ENCODE measurements around the gene CALM3. TPM values are rescaled to one million over a fixed set of nuclear protein-coding genes. Genes with fewer than 3 reads are reported as not detected.

Gene CALM3
- total RNA-seq, 4 donors from 2014 or later = 54.6 to 72.8 (median 63.1) TPM

DNA sequence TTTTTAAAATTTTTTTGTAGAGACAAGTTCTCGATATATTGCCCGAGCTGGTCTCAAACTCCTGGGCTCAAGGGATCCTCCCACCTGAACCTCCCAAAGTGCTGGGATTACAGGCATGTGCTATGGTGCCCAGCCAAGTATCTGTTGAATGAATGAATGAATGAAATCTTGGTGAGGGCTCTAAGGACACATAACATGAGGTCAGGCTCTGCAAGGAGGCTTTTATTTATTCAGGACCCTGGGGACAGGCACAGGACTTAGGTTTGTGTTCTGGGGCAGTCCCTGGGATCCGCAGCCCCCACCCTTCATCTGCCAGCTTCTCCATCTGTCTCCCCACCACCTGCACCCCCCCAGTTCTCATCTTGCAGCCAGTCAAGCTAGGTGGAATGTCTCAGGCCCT, 19.1 kb downstream of the CALM3 start:
- H3K4me3 ChIP-seq (ENCODE audit: low read depth, poor library complexity, severe bottlenecking) = no peak overlapping the region
- DNase-seq (ENCODE audit: low spot score in 2 of 2) = no peak
- WGBS, 2 donors = 79 to 84% methylated on average over 3 of the region's 3 CpGs
- TF ChIP-seq, protein P1, sequence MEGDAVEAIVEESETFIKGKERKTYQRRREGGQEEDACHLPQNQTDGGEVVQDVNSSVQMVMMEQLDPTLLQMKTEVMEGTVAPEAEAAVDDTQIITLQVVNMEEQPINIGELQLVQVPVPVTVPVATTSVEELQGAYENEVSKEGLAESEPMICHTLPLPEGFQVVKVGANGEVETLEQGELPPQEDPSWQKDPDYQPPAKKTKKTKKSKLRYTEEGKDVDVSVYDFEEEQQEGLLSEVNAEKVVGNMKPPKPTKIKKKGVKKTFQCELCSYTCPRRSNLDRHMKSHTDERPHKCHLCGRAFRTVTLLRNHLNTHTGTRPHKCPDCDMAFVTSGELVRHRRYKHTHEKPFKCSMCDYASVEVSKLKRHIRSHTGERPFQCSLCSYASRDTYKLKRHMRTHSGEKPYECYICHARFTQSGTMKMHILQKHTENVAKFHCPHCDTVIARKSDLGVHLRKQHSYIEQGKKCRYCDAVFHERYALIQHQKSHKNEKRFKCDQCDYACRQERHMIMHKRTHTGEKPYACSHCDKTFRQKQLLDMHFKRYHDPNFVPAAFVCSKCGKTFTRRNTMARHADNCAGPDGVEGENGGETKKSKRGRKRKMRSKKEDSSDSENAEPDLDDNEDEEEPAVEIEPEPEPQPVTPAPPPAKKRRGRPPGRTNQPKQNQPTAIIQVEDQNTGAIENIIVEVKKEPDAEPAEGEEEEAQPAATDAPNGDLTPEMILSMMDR (IDR thresholded peaks at IDR 0.05) = no peak
- no peak for TF ChIP-seq POLR2A (IDR thresholded peaks at IDR 0.05)
- intact Hi-C loops (cut with DNase I; ENCODE audit: low total_unique reads) = no loop called here

DNA sequence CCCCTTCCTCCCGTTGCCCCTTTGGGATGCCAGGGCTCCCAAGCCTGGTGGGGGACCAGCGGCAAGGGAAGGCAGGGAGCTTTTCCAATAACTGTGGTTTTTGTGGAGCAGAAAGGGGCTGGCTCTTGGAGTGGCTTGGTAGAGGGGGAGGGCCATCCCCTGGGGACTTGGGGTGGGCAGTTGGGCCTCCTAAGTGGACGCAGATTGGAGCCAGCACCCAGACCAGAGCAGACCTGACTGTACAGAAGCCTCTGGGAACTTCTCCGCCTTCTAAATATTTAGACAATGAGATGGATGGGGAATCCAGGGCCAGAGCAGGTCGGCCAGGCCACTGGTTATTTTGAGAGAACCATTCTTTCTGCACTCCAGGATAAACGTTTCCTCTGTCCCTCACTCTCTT, 19.6 kb downstream of the CALM3 start:
- intact Hi-C loops (cut with DNase I; ENCODE audit: low total_unique reads) = no loop called here
- H3K4me3 ChIP-seq (ENCODE audit: low read depth, poor library complexity, severe bottlenecking) = no peak overlapping the region
- 68 to 69% methylated on average over 6 of the region's 6 CpGs for WGBS, 2 donors
- TF ChIP-seq POLR2A (IDR thresholded peaks at IDR 0.05) = no peak
- TF ChIP-seq, protein P1 (IDR thresholded peaks at IDR 0.05) = no peak
- no peak for DNase-seq (ENCODE audit: low spot score in 2 of 2)

DNA sequence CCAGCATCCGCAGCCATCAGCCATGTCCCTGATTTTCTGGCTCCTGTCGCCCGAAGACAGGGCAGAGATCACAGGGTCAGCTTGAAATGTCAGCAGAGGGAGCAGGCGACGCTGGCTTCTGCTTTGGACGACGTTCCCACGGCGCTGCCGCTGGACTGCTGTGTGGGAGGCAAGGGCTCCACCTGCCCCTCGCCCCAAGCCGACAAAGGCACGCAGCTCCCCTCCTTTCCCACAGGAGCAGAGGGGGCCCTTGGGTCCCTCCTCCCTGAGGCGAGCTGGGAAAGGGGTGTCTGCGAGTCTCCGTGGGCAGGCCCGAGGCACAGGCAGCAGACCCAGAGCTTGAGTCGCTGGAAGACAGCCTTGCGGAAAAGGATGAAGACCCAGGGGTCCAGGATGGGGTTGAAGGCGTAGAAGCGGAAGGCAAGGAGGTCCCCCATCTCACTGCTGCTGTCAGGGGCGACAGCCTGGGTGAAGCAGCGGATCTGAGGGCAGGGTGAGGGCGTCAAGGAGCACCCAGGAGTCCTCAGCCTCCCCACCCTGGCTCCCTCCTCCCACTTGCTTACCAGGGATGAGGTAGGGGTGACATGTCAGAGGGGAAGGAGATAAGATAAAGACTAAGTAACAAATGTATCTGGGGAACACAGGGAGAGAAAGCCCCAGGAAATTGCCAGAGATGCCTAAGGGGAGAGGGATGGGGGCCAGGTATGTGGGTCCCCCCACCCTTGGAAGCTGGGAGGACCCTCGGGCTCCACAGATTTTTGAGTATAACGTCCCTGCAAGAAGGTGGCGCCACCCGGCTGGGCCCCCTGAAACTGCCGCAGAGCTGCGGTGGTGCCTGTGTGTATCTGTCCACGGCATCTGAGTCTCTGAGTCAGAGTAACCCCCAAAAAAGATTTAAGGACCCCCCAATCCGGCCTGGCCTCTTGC, 20.3 kb downstream of the CALM3 start:
- intact Hi-C loops (cut with DNase I; ENCODE audit: low total_unique reads) = no loop called here
- TF ChIP-seq, protein P1 (IDR thresholded peaks at IDR 0.05) = no peak
- TF ChIP-seq POLR2A (IDR thresholded peaks at IDR 0.05) = no peak
- H3K4me3 ChIP-seq (ENCODE audit: low read depth, poor library complexity, severe bottlenecking) = no peak overlapping the region
- DNase-seq (ENCODE audit: low spot score in 2 of 2) = no peak
- 67 to 72% methylated on average over 32 of the region's 32 CpGs for WGBS, 2 donors

DNA sequence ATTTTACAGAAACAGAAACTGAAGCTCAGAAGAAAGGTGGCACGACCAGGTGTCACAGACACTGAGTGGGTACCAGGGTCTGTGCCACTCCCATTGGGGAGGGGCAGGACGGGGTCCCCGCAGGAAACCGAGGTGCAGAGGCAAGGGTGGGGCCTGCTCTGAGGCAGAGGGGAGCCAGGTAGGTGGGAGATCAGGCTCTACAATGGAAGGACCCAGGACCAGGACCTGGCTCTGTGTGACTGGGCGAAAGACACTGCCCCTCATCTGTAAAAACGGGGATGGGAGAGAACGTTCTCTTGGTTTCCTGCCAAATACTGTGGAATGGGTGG, 21.0 kb downstream of the CALM3 start:
- intact Hi-C loops (cut with DNase I; ENCODE audit: low total_unique reads) = no loop called here
- no peak for DNase-seq (ENCODE audit: low spot score in 2 of 2)
- no peak for TF ChIP-seq POLR2A (IDR thresholded peaks at IDR 0.05)
- WGBS, 2 donors = 44 to 46% methylated on average over 7 of the region's 7 CpGs
- H3K4me3 ChIP-seq (ENCODE audit: low read depth, poor library complexity, severe bottlenecking) = no peak overlapping the region

DNA sequence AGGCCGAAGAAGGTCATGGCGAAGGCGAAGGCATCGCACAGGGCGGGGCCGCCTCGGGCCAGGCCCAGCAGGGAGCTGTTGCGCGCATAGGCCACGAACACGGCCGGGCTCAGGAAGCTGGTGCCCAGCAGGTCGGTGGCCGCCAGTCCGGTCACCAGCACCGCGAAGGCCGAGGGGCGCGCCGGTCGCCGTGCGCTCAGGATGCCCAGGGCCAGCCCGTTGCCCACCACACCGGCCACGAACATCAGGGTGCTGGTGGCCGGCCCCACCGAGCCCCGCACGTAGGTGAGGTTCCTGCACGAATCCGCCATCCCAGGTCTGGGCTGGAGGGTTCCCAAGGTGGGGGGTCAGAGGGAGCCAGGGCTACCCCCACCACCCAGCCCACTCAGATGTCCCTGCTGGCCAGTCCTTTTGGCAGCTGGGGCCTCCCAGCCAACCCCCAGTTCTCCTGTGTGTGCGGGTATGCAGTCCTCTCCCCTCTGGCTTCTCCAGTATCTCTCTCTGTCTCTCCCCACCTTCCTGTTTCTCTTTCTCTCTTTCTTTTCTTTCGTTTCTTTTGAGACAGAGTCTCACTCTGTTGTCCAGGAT, 22.9 kb downstream of the CALM3 start:
- TF ChIP-seq POLR2A (IDR thresholded peaks at IDR 0.05) = no peak
- TF ChIP-seq, protein P1 (IDR thresholded peaks at IDR 0.05) = no peak
- no peak for DNase-seq (ENCODE audit: low spot score in 2 of 2)
- WGBS, 2 donors = 82 to 92% methylated on average over 4 to 35 of the region's 35 CpGs
- H3K4me3 ChIP-seq (ENCODE audit: low read depth, poor library complexity, severe bottlenecking) = no peak overlapping the region
- intact Hi-C loops (cut with DNase I; ENCODE audit: low total_unique reads) = no loop called here

DNA sequence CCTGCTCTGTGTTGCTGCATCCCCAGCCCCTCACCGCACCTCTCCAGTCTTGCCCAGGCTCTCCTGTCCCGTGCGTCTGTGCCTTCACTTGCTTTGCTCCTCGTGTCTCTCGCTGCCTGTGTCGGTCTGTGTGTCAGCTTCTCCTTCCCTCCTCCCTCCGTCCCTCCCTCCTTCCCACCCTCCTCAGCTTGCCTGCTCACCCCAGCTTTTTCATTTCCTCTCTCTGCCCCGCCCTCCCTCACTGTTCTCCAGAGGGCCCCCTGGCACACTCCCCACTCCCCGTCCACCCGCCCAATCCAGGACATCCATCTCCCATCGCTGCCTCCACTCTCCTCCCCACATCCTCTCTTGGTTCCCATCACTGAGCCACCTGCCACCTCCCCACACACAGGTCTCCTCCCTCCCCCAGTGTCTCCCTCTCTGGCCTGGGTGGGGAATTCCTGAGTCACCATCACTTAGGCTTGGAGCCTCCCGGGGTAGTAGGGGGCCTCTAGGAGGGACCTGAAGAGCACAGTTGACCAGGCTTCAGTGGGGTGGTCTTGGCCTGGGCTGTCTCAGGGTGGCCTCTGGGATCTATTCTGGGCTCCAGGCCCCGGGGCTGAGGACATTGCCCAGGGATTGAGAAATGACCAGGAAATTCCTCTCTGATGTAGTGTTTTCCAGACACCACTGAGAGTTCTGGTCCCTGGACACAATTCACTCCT, 24.0 kb downstream of the CALM3 start, which contains the start of gene PTGIR:
Gene PTGIR, minus strand, starts transcription at position 132 of the 704 bp plus-strand sequence. CDS start 864 bp downstream, outside the sequence.
- peak; percentile 77 to 95 for DNase-seq (ENCODE audit: low spot score in 2 of 2)
- WGBS, 2 donors = 20 to 31% methylated on average over 13 of the region's 13 CpGs
- intact Hi-C loops (cut with DNase I; ENCODE audit: low total_unique reads) = no loop called here
- TF ChIP-seq, protein P1 (IDR thresholded peaks at IDR 0.05) = no peak
- TF ChIP-seq POLR2A (IDR thresholded peaks at IDR 0.05) = no peak
- no peak within 1 kb of the TSS for H3K4me3 ChIP-seq (ENCODE audit: low read depth, poor library complexity, severe bottlenecking)
